ENCODE measurements around the gene RIC8B.

GRCh38 chr12:106897981-106898901 lies 123.8 kb downstream of the RIC8B start:
- TF ChIP-seq CTCF (IDR thresholded peaks at IDR 0.05) (no peak), POLR2A (IDR thresholded peaks at IDR 0.05) (no peak)

All from transverse colon (tissue), 3 donors.